ENCODE measurements around the gene ACSL4. TPM values are rescaled to one million over a fixed set of nuclear protein-coding genes. Genes with fewer than 3 reads are reported as not detected.
"Not testable (repeated sequence)": the region's sequence is repeated elsewhere in the genome, so short reads cannot be mapped to it uniquely, and the experiment has no call there.

Gene ACSL4
- total RNA-seq, 1 donor from 2014 or later: 62.4 TPM

GRCh38 chrX:109656774-109657173 lies 76.3 kb downstream of the ACSL4 start:
- Mint-ChIP-seq H3K36me3 (ENCODE audit: low read depth) (peaks cover 51% of the 10 kb centered on the region), H3K27me3 (ENCODE audit: low read depth) (no peaks in the 10 kb centered on the region), H3K4me1 (no peaks in the 10 kb centered on the region), H3K9me3 (peaks cover 9% of the 10 kb centered on the region), H3K4me3 (no peak overlapping the region), H3K27ac (ENCODE audit: unreplicated experiment) (no peak overlapping the region)
- TF ChIP-seq CTCF (conservative IDR thresholded peaks at IDR 0.05): no peak
- no peak for DNase-seq (ENCODE audit: low read depth, low spot score)

- no peak overlapping the region for H3K27ac Mint-ChIP-seq (ENCODE audit: unreplicated experiment)
- no peak for TF ChIP-seq CTCF (conservative IDR thresholded peaks at IDR 0.05)
- H3K36me3 Mint-ChIP-seq (ENCODE audit: low read depth): peaks cover 47% of the 10 kb centered on the region
- DNase-seq (ENCODE audit: low read depth, low spot score): no peak
- H3K4me3 Mint-ChIP-seq: no peak overlapping the region
- H3K27me3 Mint-ChIP-seq (ENCODE audit: low read depth): no peaks in the 10 kb centered on the region
- H3K4me1 Mint-ChIP-seq: no peaks in the 10 kb centered on the region
- peaks cover 9% of the 10 kb centered on the region for H3K9me3 Mint-ChIP-seq
Observed at GRCh38 chrX:109655502-109656201, 77.4 kb downstream of the ACSL4 start.

GRCh38 chrX:109654516-109655109 lies 78.4 kb downstream of the ACSL4 start:
- no peak overlapping the region for H3K4me3 Mint-ChIP-seq
- peaks cover 37% of the 10 kb centered on the region for H3K36me3 Mint-ChIP-seq (ENCODE audit: low read depth)
- DNase-seq (ENCODE audit: low read depth, low spot score): no peak
- H3K27ac Mint-ChIP-seq (ENCODE audit: unreplicated experiment): no peak overlapping the region
- TF ChIP-seq CTCF (conservative IDR thresholded peaks at IDR 0.05): no peak
- no peaks in the 10 kb centered on the region for H3K4me1 Mint-ChIP-seq
- no peaks in the 10 kb centered on the region for H3K27me3 Mint-ChIP-seq (ENCODE audit: low read depth)
- peaks cover 9% of the 10 kb centered on the region for H3K9me3 Mint-ChIP-seq

DNA sequence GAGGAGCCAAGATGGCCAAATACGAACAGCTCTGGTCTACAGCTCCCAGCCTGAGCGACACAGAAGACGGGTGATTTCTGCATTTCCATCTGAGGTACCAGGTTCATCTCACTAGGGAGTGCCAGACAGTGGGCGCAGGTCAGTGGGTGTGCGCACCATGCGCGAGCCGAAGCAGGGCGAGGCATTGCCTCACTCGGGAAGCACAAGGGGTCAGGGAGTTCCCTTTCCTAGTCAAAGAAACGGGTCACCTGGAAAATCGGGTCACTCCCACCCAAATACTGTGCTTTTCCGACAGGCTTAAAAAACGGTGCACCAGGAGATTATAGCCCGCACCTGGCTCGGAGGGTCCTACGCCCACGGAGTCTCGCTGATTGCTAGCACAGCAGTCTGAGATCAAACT lies 88.4 kb downstream of the ACSL4 start:
- H3K36me3 Mint-ChIP-seq (ENCODE audit: low read depth): peaks cover 20% of the 10 kb centered on the region
- H3K9me3 Mint-ChIP-seq; H3K27me3 Mint-ChIP-seq (ENCODE audit: low read depth); H3K4me3 Mint-ChIP-seq; H3K4me1 Mint-ChIP-seq; H3K27ac Mint-ChIP-seq (ENCODE audit: unreplicated experiment); DNase-seq (ENCODE audit: low read depth, low spot score): not testable (repeated sequence)

GRCh38 chrX:109643687-109644086 lies 89.4 kb downstream of the ACSL4 start:
- H3K36me3 Mint-ChIP-seq (ENCODE audit: low read depth): peaks cover 22% of the 10 kb centered on the region
- H3K9me3 Mint-ChIP-seq: peaks cover 8% of the 10 kb centered on the region
- TF ChIP-seq CTCF (conservative IDR thresholded peaks at IDR 0.05): no peak
- H3K4me3 Mint-ChIP-seq: no peak overlapping the region
- H3K27me3 Mint-ChIP-seq (ENCODE audit: low read depth): no peaks in the 10 kb centered on the region
- DNase-seq (ENCODE audit: low read depth, low spot score): no peak
- no peak overlapping the region for H3K27ac Mint-ChIP-seq (ENCODE audit: unreplicated experiment)
- peaks cover 4% of the 10 kb centered on the region for H3K4me1 Mint-ChIP-seq

GRCh38 chrX:109638158-109638557 lies 94.9 kb downstream of the ACSL4 start:
- H3K9me3 Mint-ChIP-seq: no peaks in the 10 kb centered on the region
- no peaks in the 10 kb centered on the region for H3K27me3 Mint-ChIP-seq (ENCODE audit: low read depth)
- H3K27ac Mint-ChIP-seq (ENCODE audit: unreplicated experiment): no peak overlapping the region
- no peak overlapping the region for H3K4me3 Mint-ChIP-seq
- DNase-seq (ENCODE audit: low read depth, low spot score): no peak
- no peak for TF ChIP-seq CTCF (conservative IDR thresholded peaks at IDR 0.05)
- peaks cover 8% of the 10 kb centered on the region for H3K36me3 Mint-ChIP-seq (ENCODE audit: low read depth)
- H3K4me1 Mint-ChIP-seq: no peaks in the 10 kb centered on the region

- not testable (repeated sequence) for H3K36me3 Mint-ChIP-seq (ENCODE audit: low read depth); H3K27me3 Mint-ChIP-seq (ENCODE audit: low read depth); H3K27ac Mint-ChIP-seq (ENCODE audit: unreplicated experiment); DNase-seq (ENCODE audit: low read depth, low spot score); H3K9me3 Mint-ChIP-seq; H3K4me1 Mint-ChIP-seq; H3K4me3 Mint-ChIP-seq
Observed at GRCh38 chrX:109637477-109637876, 95.6 kb downstream of the ACSL4 start.

Measured in neural crest cell (in vitro differentiated cells).